ENCODE results near the gene PJA2. TPM values are rescaled to one million over a fixed set of nuclear protein-coding genes. Genes with fewer than 3 reads are reported as not detected.
A peak's percentile ranks its signal among the peaks of the same experiment; 100 is the strongest.

Gene PJA2
- total and polyA plus RNA-seq, 2 donors (not counting 1 experiment from before 2014, with no cell fraction given) = 82.7 to 107 TPM

GRCh38 chr5:109329333-109330237 is 80.2 kb downstream of the PJA2 start:
- Histone ChIP-seq H3K79me2 (ENCODE audit: control insufficient read depth, insufficient read depth, low read length) (no peaks in the 10 kb centered on the region), H3K4me3 (replicated peaks in 1 of 4; ENCODE audit: control extremely low read depth in 1 of 4, insufficient read depth in 1 of 4, low read depth in 3 of 4, low read length in 4 of 4) (no peak overlapping the region), H3K36me3 (ENCODE audit: control insufficient read depth, insufficient read depth, low read length) (no peaks in the 10 kb centered on the region), H3K9me3 (ENCODE audit: control insufficient read depth, insufficient read depth, low read depth, low read length) (no peaks in the 10 kb centered on the region), H4K20me1 (ENCODE audit: control insufficient read depth, extremely low read depth, insufficient read depth, low read length) (no peaks in the 10 kb centered on the region), H3K9ac (ENCODE audit: insufficient read depth, low read length) (no peak overlapping the region), H3K4me1 (ENCODE audit: control insufficient read depth, extremely low read depth, insufficient read depth, low read length) (peaks cover 11% of the 10 kb centered on the region), H2AFZ (ENCODE audit: low read length) (no peak overlapping the region), H3K4me2 (ENCODE audit: extremely low read depth, insufficient read depth, low read length) (no peak overlapping the region), H3K27ac (ENCODE audit: insufficient read depth, low read length) (no peak overlapping the region), H3K27me3 (ENCODE audit: control insufficient read depth, insufficient read depth, low read length) (no peaks in the 10 kb centered on the region)
- TF ChIP-seq CTCF (conservative IDR thresholded peaks at IDR 0.05 in 1 of 2, IDR thresholded peaks at IDR 0.05 in 1 of 2; ENCODE audit: low read depth in 1 of 2, low read length in 2 of 2) (no peak), EZH2 (IDR thresholded peaks at IDR 0.05; ENCODE audit: low read length, missing control alignments) (no peak)
- peak; percentile 90 to 95 for DNase-seq (ENCODE audit: low read depth in 2 of 2)

- Histone ChIP-seq H3K4me2 (ENCODE audit: extremely low read depth, insufficient read depth, low read length) (no peak overlapping the region), H3K36me3 (ENCODE audit: control insufficient read depth, insufficient read depth, low read length) (no peaks in the 10 kb centered on the region), H3K4me3 (replicated peaks in 1 of 4; ENCODE audit: control extremely low read depth in 1 of 4, insufficient read depth in 1 of 4, low read depth in 3 of 4, low read length in 4 of 4) (no peak overlapping the region), H3K27ac (ENCODE audit: insufficient read depth, low read length) (no peak overlapping the region), H2AFZ (ENCODE audit: low read length) (no peak overlapping the region), H4K20me1 (ENCODE audit: control insufficient read depth, extremely low read depth, insufficient read depth, low read length) (no peaks in the 10 kb centered on the region), H3K4me1 (ENCODE audit: control insufficient read depth, extremely low read depth, insufficient read depth, low read length) (peaks cover 11% of the 10 kb centered on the region), H3K9me3 (ENCODE audit: control insufficient read depth, insufficient read depth, low read depth, low read length) (no peaks in the 10 kb centered on the region), H3K79me2 (ENCODE audit: control insufficient read depth, insufficient read depth, low read length) (no peaks in the 10 kb centered on the region), H3K9ac (ENCODE audit: insufficient read depth, low read length) (no peak overlapping the region), H3K27me3 (ENCODE audit: control insufficient read depth, insufficient read depth, low read length) (no peaks in the 10 kb centered on the region)
- peak in 1 of 2 donors; percentile 50 for DNase-seq (ENCODE audit: low read depth in 2 of 2)
- TF ChIP-seq EZH2 (IDR thresholded peaks at IDR 0.05; ENCODE audit: low read length, missing control alignments) = no peak
- no peak for TF ChIP-seq CTCF (conservative IDR thresholded peaks at IDR 0.05 in 1 of 2, IDR thresholded peaks at IDR 0.05 in 1 of 2; ENCODE audit: low read depth in 1 of 2, low read length in 2 of 2)
Observed at GRCh38 chr5:109328626-109329025, 81.1 kb downstream of the PJA2 start.

GRCh38 chr5:109327570-109327969 is 82.2 kb downstream of the PJA2 start:
- Histone ChIP-seq H3K9me3 (ENCODE audit: control insufficient read depth, insufficient read depth, low read depth, low read length) (no peaks in the 10 kb centered on the region), H3K9ac (ENCODE audit: insufficient read depth, low read length) (no peak overlapping the region), H4K20me1 (ENCODE audit: control insufficient read depth, extremely low read depth, insufficient read depth, low read length) (no peaks in the 10 kb centered on the region), H3K27ac (ENCODE audit: insufficient read depth, low read length) (no peak overlapping the region), H3K4me1 (ENCODE audit: control insufficient read depth, extremely low read depth, insufficient read depth, low read length) (peaks cover 11% of the 10 kb centered on the region), H3K79me2 (ENCODE audit: control insufficient read depth, insufficient read depth, low read length) (no peaks in the 10 kb centered on the region), H2AFZ (ENCODE audit: low read length) (no peak overlapping the region), H3K4me3 (replicated peaks in 1 of 4; ENCODE audit: control extremely low read depth in 1 of 4, insufficient read depth in 1 of 4, low read depth in 3 of 4, low read length in 4 of 4) (no peak overlapping the region), H3K27me3 (ENCODE audit: control insufficient read depth, insufficient read depth, low read length) (no peaks in the 10 kb centered on the region), H3K36me3 (ENCODE audit: control insufficient read depth, insufficient read depth, low read length) (peaks cover 2% of the 10 kb centered on the region), H3K4me2 (ENCODE audit: extremely low read depth, insufficient read depth, low read length) (no peak overlapping the region)
- no peak for TF ChIP-seq CTCF (conservative IDR thresholded peaks at IDR 0.05 in 1 of 2, IDR thresholded peaks at IDR 0.05 in 1 of 2; ENCODE audit: low read depth in 1 of 2, low read length in 2 of 2)
- no peak for TF ChIP-seq EZH2 (IDR thresholded peaks at IDR 0.05; ENCODE audit: low read length, missing control alignments)
- DNase-seq (ENCODE audit: low read depth in 2 of 2) = no peak

Measured in fibroblast of lung (primary cell).